GM19035 (cell line): ENCODE data around the gene MEF2A.
A peak's percentile ranks its signal among the peaks of the same experiment; 100 is the strongest.

Experiments used
- ATAC-seq: cut with Tn5 transposase; IDR thresholded peaks from one replicate; pipeline ENCODE4 v1.9.1; 2021; ENCODE audit not compliant: unreplicated experiment

The MEF2A gene

DNA sequence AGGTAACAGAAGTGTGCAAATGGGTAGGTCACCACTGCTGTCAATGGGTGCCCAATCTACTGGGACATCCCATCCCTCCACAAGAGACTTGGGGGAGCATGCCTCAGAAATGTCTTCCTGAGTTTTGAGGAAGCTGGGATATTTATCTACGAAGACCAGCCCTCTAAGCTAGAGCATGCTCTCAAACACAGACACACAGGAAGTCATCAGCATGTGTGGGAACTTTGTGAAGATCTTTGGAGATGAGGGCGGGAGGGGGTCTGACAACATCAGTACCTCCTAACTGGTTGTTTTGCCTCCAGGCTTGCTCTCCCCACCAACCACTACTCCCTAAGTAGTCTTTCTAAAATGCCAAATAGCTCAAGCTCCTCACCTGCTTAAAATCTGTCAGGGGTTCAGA lies 3.5 kb upstream of the MEF2A start:
- ATAC-seq, result no peak

DNA sequence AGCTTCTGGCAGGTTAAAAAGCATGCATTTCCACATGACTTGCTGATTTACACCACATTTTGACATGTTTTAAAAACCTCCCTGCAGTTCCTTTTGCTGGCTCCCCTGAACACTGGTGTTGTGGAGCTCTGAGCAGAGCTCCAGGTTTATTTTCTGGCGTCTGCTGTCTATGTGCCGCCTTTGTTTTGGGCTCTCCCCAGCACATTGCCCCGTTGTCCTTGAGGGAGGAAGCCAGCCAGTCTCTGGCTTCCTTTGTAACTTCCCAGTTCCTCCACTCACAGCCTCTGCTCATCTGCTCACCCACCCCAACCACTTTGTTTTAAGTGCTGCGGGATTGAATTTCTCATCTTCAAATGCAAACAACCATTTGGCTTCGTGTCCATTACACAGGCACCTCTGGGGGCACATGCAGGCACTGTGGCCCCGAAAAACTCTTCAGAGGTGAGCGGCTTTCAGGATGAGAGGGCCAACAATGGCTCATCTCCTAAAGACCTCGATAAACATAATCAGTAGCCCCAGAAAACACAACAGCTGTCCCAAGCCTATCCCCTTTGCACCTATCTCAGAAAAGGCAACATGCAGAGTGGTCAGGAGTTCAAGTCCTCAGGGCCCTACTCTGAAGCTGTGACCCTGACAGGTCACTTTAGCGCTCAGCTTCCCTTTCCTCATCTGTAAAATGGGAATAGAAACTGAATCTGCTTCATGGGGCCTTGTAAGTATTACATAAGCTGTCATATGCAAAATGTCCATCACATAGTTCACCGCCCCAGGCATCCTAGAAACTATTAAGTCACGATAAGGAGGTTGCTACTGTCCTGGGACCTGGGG lies 1.3 kb upstream of the MEF2A start:
- ATAC-seq, result peak; percentile 39

DNA sequence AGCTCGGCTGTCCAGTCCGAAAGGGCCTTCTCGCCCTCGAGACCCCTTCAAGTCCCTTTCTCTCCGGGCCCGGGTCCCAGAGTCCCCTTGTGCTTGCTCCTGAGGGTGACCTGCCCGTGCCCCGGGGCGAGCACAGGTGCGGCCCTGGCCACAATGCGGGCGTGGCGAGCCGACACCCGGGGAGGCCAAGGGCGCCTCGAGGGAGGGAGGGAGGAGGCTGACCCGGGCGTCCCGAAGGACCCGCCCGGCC lies 810 bp upstream of the MEF2A start:
- no peak for ATAC-seq

DNA sequence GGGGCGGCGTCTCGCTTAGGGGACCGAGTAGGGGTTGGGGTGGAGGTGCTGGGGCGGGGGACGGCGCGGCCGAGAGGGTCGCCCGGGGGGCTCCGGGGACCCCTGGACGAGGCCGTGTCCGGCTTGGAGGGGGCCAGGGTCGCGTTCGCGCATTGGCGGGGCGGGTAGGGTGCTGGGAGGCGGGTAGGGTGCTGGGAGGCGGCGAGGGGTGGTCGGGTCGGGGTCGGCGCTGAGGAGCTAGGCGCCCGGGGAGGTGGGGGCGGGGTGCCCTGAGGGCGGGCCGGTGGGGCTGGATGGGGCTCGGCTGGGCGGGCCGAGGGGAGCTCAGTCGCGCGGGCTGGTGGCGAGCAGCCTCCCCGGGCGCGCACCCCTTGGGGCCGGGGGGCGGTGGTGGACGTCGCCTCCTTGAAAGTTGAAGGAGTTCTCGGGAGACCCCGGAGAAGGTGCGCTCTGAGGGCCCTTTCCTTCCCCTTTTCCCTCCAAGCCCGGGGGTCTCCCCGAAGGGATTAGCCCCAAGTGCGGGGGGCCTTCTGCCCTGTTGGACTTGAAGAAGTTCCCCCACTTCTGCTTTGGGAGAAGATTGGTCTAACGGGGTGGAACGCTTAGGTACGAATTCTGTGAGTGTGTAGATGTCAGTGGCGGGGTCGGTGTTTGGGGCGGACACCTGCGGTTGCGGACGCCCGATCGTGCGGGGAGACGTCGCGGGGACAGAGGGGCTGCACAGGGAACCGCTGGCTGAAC lies 543 bp downstream of the MEF2A start:
- no peak for ATAC-seq

DNA sequence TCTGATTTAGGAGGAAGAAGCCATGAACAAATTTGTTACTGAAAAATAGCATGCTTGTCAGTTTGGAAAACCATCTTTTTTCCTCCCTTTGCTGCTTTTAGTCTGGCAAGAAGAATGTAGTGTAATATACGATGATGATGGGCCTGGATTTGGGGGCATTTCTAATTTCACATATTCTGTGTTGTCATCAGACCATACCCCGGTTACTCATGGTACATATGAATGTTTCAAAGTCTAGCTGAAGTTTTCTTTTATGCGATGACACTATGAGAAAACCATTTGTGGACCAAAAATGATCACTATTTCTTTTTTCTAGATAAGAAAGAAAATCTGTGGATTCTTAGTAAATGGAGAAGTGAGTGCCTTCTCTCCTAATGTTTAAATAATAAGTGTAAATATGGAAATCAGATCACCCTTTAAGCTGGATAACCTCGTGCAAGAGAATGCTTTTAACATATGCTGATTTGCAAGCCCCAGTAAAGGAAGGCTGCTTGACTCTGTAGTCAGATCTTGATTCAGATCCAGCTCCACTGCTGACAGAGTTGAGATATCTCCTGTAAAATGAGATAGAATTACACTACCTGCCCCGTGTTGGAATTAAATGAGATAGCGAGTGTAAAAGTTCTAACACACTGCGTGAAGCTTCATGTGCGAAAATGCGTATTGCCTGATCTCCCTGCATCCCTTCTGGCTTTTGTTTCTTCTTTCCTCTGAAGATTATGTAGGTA lies 3.0 kb downstream of the MEF2A start:
- ATAC-seq, result no peak

DNA sequence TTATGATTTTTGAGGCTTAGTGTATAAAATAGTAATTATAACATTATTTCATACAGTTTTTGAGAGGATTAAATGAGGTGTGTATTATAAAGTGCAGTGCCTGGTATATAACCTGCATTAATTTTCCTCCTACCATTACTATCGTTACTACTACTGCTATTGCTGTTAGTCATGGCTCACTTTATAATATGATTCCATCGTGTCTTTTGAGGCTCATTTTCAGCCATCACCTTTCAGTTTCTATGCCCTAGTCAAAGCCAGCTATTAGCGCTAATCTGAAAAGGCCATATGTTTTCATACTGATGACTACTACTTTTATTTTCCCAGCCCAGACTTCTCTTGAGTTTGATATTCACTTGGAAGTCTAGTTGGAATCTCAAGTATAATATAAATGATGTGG lies 5.5 kb downstream of the MEF2A start:
- ATAC-seq, result no peak

DNA sequence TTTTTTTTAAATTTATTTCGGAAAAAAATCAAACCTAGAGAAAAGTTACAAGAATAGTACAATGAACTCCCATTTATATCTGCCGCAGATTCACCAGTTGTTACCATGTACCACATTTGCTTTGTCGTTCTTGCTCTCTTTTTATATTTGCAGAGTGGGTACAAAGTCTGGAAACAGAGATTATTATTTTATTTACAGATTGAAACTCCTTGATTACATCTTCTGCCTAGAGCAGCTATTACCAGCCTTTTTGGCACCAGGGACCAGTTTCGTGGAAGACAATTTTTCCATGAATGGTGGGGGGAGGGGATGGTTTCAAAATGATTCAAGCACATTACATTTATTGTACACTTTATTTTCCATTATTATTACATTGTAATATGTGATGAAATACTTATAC lies 8.3 kb downstream of the MEF2A start:
- no peak for ATAC-seq

DNA sequence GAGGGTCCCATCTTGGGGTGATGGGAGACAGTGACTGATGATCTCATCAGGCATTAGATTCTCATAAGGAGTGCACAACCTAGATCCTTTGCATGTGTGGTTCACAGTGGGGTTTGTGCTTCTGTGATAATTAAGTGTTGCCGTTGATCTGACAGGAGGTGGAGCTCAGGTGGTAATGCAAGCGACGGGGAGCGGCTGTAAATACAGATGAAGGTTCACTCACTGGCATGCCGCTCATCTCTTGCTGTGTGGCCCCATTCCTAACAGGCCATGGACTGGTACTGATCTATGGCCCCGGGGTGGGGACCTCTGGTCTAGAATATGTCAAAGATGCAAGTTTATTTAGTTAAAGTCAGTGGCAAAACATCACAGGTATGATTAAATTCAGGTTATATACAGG lies 8.7 kb downstream of the MEF2A start:
- no peak for ATAC-seq

DNA sequence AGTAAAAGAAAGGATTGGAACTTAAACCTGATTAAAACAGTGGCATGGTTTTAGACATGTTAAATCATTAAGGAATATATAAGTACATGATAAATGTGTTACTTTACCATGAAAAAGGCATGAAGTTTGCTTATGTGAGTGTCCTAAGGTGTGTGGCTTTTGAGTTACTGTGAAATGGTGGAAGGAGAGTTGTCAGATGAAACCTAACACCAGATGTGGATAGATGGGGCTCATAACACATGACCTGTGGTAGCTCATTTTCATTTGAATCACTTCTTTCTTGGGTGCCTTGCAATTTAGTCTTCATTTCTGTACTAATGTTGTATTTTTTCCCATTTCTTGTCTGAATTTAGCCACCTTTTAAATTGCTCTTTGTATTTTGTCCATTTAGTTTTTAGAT lies 13.0 kb downstream of the MEF2A start:
- ATAC-seq, result no peak

DNA sequence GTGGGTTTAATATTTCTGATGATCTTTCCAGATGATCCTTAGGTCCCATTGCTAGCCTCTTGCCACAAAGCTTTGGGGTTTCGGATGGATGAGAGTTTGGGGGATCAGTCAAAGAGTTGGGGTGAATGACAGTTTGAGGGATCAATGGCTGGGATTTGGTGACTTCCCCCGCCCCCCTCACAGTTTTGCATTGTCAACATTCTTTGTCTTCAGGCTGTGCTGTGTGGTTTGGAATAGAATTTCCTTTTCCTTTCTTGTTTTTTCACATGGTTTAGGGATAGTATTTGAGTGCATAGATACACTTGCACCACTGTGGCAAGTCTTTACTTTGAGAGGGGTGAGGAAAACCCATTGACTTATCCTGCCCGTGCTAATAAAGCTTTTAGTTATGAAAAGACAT lies 14.3 kb downstream of the MEF2A start:
- ATAC-seq, result no peak

DNA sequence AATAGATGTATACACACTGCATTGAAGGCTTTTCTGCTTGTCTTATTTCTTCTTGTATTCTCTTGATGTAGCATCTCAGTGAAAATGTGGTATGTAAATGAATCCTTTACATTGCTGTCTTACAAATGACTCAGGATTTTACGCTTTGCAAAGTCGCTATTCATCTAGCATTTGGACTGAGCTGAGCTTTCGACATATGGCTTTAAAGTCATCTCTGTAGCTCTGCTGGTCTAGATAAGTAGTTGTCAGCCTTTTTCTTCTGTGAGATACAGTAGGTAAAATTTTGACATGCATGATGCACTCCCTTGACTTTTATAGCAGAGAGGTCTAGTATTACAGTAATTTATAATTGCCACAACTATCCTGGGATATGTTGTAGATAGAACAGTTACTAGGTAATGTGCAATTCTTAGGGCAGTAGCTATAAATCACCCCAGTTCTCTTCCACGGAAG lies 16.8 kb downstream of the MEF2A start:
- no peak for ATAC-seq

DNA sequence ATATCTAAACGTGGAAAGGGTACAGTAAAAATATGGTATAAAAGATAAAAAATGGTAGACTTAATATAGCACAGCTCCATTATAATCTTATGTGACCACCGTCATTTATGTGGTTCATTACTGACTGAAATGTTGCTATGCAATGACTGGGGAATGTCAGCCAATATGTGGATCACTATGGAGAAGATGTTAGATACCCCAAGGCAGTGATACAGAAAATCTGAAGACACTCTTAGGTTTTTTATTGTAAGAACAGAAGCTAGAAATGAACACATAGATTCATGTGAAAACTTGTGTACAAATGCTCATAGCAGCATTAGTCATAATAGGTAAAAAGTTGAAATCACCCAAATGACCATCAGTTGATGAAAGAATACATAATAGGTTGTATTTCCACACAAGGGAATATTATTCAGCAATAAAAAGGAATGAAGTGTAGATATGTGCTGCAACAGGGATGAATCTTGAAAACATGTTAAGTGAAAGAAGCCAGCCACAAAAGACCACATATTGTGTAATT lies 18.4 kb downstream of the MEF2A start:
- ATAC-seq, result no peak

DNA sequence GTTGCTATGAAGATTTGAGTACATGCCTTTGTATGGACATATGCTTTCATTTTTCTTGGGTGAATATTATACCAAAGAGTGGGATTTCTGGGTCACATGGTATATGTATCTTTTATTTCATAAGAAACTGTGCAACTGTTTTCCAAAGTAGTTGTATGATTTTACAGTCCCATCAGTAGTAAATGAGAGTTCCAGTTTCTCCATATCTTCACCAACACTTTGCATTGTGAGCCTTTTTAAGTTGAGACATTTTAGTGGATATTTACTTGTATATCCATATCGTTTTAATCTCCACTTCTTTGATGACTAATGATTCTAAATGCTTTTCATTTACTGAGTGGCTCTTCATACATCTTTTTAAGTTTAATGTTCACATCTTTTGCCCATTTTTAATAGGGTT lies 20.3 kb downstream of the MEF2A start:
- no peak for ATAC-seq

DNA sequence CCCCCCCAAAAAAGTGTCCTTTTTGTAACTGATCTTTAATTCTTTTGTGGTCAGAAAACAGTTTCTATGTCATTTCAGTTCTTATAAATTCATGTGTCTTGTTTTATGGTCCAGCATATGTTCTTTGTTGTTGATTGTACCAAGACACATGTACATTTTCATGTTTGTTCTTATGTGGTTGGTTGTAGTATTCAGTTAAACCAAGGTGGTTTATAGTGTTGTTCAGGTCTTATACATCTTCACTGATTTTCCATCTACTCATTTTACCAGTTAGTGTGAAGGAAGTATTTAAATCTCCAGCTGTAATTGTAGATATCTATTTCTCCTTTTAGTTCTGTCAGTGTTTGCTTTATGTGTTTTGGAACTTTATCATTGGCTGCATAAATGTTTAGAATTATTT lies 24.0 kb downstream of the MEF2A start:
- no peak for ATAC-seq

DNA sequence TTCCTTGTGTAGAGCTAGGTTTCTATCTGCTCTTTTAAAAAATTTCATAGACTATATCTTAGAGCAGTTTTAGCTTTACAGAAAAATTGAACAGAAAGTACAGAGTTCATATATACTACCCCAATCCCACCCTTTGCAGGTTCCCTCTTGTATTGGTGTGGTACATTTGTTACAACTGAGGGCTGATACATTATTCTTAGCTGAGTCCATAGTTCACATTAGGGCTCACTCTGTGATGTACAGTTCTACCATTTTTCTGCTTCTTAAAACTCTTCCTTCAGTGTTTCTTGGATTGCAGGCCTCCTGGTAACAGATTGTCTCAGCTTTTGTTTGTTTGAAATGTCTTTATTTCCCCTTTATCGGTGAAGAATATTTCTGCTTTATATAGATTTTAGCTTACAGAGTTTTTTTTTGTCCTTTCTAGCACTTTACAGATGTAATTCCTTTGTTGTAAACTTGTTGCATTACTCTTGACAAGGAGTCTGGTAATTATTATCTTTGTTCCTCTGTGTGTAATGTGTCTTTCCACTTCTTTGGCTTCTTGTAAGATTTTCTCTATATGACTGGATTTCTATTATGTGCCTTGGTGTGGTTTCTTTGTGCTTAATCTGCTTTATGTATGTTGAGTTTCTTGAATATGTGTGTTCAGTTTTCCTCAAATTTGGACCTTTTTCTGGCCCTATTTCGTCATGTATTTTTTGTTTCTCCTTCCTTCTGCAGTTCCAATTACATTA lies 25.3 kb downstream of the MEF2A start:
- ATAC-seq, result no peak

DNA sequence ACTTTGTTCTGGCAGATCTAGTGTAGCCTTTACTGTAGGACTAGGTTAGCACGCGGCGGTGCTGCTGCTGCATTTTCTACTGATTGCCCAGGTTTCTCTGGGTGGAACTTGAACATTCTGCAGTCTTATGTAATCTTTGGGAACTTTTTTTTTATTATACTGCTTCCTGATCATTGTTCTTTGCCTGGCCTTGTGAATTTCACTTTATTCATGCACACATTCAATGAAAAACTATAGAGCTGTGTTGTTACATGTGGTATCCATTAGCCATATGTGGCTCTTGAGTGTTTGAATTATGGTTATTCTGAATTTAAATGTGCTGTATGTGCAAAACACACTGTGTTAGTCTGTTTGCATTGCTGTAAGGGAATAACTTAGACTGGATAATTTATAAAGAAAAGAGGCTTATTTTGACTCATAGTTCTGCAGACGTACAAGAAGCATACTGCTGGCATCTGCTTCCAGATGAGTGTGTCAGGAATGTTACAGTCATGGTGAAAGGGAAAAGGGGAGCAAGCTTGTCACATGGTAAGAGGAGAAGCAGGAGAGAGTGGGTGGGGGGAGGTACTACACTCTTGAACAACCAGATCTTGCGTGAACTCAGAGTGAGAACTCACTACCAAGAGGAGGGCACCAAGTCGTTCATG lies 26.5 kb downstream of the MEF2A start:
- ATAC-seq, result no peak

DNA sequence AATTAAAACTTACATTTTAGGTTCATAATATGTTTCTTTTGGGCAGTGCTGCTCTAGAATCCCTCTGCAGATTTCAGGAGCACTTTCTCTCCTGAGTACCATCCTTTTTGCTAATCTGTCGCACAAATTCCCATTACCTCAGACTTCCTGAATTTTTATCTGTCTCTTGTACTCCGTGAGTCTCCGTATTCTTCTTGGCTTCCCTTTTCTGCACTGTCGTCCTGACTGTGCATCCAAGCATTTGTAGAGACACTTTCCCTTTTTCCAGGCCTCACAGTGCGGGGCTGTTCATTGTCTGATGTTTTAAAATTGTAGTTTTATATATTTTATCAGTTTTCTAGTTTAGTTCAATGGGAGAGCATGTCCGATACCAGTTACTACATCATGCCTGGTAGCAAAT lies 27.3 kb downstream of the MEF2A start:
- ATAC-seq, result no peak

DNA sequence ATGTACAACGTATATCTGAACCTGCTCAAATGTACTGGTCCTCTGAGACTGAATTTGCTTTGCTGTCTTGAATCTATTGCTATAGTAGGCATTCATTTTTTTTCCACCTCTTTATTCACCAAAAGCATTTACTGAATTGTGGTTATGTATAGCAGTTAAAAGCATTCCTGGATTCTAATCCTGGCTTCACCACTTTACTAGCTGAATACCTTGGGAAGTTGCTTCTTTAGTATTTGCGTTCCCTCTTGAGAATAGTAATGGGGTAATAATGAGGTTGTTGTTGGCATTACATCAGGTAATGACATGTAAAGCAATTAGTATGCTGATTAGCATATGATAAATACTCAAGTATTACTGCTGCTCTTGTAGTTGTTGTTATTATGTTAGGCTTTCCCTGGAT lies 29.1 kb downstream of the MEF2A start:
- ATAC-seq, result no peak

DNA sequence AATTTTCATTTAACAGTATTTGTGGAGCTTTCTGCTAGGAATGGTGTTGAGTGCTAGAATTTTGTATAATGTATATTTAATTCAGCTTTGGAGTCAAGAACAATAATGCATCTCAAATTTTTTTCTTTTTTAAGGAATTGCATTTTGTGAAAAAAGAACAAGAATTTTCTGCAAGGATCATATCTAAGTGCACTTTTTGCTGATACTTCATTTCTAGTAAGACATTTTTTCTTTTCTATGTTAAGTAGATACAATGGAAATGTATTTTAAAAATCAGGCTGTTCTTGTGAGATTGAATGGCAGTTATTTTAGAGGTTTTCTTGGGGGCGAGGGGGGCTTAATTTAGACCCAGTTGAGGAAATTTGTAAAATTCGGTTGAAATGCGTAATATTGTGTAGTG lies 32.5 kb downstream of the MEF2A start:
- ATAC-seq, result no peak

DNA sequence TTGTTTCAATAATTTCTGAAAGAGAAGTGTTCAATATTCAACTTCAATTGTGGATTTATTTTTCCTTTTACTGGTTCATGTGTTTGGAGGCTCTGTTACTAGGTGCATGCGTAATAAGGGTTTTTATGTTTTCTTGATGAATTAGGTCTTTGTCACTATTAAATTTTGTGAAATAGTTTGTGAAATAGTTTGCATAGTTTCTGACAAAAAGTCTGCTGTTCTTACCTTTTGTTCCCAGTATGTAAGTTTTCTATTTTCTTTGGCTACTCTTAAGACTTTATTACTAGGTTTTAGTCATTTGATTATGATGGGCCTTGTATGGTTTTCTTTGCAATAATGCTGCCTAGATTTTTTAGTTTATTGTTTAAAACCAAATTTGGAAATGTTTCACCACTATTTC lies 38.0 kb downstream of the MEF2A start:
- ATAC-seq, result no peak

DNA sequence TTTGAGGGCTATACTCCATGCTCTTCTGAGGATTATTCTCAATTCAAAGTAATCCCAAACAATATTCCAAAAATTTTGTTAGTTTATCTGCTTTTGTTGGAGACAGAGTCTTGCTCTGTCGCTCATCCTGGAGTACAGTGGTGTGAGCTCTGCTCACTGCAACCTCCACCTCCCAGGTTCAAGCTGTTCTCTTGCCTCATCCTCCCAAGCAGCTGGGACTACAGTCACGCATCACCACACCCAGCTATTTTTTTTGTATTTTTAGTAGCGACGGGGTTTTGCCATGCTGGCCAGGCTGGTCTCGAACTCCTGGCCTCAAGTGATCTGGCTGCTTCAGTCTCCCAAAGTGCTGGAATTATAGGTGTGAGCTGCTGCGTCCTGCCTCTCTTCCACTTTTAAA lies 39.1 kb downstream of the MEF2A start:
- ATAC-seq, result no peak
